MCF 10A (cell line): ENCODE measurements around the gene KRT6C. TPM values are rescaled to one million over a fixed set of nuclear protein-coding genes. Genes with fewer than 3 reads are reported as not detected.

Source experiments
- BruUV-seq: library from RNA; stranded (reverse); fragments of 400-500 nt; replicated peaks from 2 replicates; lab custom pipeline; 2021; lab: Mats Ljungman, UMichigan
- CTCF ChIA-PET: fragments of 300-600 bp; sonication (Branson Sonifier 250); formaldehyde crosslinking; extraction: SDS; loops from one replicate; lab custom pipeline; 2021; ENCODE audit warnings: antibody characterized with exemption, inconsistent platforms; lab: Yijun Ruan, JAX
- POLR2A ChIA-PET: fragments of 300-600, 350-650 bp; sonication (Branson Sonifier 250); formaldehyde crosslinking; extraction: SDS; loops from one replicate; lab custom pipeline; 2020; ENCODE audit warnings: antibody characterized with exemption, inconsistent platforms; lab: Yijun Ruan, JAX
- DNase-seq: peaks from one replicate; pipeline ENCODE4 v3.0.0-alpha.2; 2018; ENCODE audit not compliant: unreplicated experiment
- H3K27ac Mint-ChIP-seq: one replicate; pipeline ENCODE4 v1.8.0; 2022; ENCODE audit warnings: mild to moderate bottlenecking, low read depth, mixed read lengths; ENCODE audit not compliant: unreplicated experiment
- H3K27me3 Mint-ChIP-seq: one replicate; pipeline ENCODE4 v1.8.0; 2022; ENCODE audit warnings: mixed read lengths; ENCODE audit not compliant: insufficient read depth, unreplicated experiment
- H3K36me3 Mint-ChIP-seq: one replicate; pipeline ENCODE4 v1.8.0; 2022; ENCODE audit warnings: mild to moderate bottlenecking, moderate library complexity, mixed read lengths; ENCODE audit not compliant: insufficient read depth, unreplicated experiment
- H3K4me1 Mint-ChIP-seq: one replicate; pipeline ENCODE4 v1.8.0; 2022; ENCODE audit warnings: mixed read lengths; ENCODE audit not compliant: insufficient read depth, unreplicated experiment
- H3K4me3 Mint-ChIP-seq: one replicate; pipeline ENCODE4 v1.8.0; 2022; ENCODE audit warnings: mild to moderate bottlenecking, moderate library complexity, mixed read lengths; ENCODE audit not compliant: unreplicated experiment
- H3K9me3 Mint-ChIP-seq: one replicate; pipeline ENCODE4 v1.8.0; 2022; ENCODE audit warnings: mixed read lengths; ENCODE audit not compliant: unreplicated experiment
- intact Hi-C: fragments of 100-400 bp; cut with micrococcal nuclease; formaldehyde crosslinking; loops from 2 replicates; pipeline ENCODE4 v1.14.1; 2022
- total RNA-seq: library from RNA; stranded (reverse); gene quantifications from 2 replicates; pipeline ENCODE4 v1.2.3, GENCODE V29; 2022
- TF ChIP-seq, protein P1 (sequence below): fragments of 200-600 bp; IDR thresholded peaks from one replicate; pipeline ENCODE4 v1.8.0; 2022; ENCODE audit warnings: antibody characterized with exemption, mild to moderate bottlenecking; ENCODE audit not compliant: unreplicated experiment

The KRT6C gene
- total RNA-seq, 1 experiment from 2014 or later = 0.19 TPM

DNA sequence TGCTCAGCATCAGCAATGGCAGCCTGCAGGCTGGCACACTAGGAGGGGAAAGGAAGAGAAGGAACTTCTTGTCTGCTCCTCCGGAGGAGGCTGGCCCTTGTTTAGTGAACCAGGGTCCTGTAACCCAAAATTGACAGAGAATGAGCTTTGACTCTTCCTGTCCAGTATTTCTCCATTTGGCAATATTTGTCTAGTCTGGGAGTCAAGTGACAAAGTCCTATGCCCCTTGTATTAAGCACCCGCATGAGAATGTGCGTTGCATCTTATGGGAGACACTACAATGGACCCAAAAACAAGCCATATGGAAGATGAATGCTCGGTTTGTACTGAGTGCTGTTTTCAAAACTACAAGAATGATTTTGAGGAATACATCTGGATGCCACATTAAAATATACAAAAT lies 3.8 kb downstream of the KRT6C start:
- Mint-ChIP-seq H3K4me1 (no peaks in the 10 kb centered on the region), H3K27me3 (peaks cover 6% of the 10 kb centered on the region), H3K36me3 (no peaks in the 10 kb centered on the region), H3K27ac (no peak overlapping the region), H3K9me3 (no peaks in the 10 kb centered on the region), H3K4me3 (no peak overlapping the region)
- POLR2A ChIA-PET = no interaction called here
- TF ChIP-seq, protein P1, sequence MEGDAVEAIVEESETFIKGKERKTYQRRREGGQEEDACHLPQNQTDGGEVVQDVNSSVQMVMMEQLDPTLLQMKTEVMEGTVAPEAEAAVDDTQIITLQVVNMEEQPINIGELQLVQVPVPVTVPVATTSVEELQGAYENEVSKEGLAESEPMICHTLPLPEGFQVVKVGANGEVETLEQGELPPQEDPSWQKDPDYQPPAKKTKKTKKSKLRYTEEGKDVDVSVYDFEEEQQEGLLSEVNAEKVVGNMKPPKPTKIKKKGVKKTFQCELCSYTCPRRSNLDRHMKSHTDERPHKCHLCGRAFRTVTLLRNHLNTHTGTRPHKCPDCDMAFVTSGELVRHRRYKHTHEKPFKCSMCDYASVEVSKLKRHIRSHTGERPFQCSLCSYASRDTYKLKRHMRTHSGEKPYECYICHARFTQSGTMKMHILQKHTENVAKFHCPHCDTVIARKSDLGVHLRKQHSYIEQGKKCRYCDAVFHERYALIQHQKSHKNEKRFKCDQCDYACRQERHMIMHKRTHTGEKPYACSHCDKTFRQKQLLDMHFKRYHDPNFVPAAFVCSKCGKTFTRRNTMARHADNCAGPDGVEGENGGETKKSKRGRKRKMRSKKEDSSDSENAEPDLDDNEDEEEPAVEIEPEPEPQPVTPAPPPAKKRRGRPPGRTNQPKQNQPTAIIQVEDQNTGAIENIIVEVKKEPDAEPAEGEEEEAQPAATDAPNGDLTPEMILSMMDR = no peak
- no peak for DNase-seq
- intact Hi-C loops = loop anchor here (2.0 kb wide), 1 partner anchor 19 kb away; no protein-coding TSS in a partner anchor
- CTCF ChIA-PET = no interaction called here
- BruUV-seq = no TSS peak

DNA sequence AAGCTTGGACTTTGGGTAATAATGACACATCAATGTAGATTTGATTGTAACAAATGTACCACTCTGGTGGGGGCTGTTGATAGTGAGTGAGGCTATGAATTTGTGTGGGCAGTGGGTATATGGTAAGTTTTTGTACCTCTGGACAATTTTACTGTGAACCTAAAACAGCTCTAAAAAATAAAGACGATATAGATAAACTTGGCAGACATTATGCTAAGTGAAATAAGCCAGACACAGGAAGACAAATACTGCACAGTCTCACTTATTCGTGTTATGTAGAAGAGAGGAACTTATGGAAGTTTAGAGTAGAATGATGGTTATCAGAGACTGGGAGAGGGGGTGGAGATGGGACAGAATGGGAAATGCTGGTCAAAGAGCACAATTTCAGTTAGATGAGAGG lies 8.7 kb downstream of the KRT6C start:
- no TSS peak for BruUV-seq
- Mint-ChIP-seq H3K4me3 (no peak overlapping the region), H3K27ac (no peak overlapping the region), H3K4me1 (no peaks in the 10 kb centered on the region), H3K9me3 (no peaks in the 10 kb centered on the region), H3K27me3 (peaks cover 15% of the 10 kb centered on the region), H3K36me3 (no peaks in the 10 kb centered on the region)
- intact Hi-C loops = no loop called here
- TF ChIP-seq, protein P1 = no peak
- ChIA-PET POLR2A (interaction anchor here (0.6 to 1.1 kb wide), 4 partner anchors 12 to 30 kb away, joined by 3 to 8 read pairs (median 4); no protein-coding TSS in a partner anchor), CTCF (interaction anchor here (1.4 kb wide), 1 partner anchor 42 kb away, joined by 3 read pairs; no protein-coding TSS in a partner anchor)
- DNase-seq = no peak

DNA sequence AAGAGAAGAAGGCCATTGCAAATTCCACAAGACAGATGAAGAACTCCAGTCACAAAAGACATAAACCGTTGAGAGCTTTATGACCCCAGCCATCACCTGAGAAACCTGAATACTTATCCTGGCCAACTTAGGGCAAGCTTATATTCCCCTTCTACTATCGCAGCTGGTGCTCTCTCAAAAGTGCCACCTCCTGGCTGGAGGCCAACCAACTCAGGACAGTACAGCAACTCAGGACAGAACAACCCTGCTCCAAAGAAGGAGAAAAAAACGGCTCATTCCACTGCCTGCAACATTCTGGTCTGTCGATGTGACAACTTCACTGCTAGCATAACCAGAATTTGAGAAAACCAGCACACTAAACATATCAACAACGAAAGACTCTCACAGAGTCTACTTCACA lies 11.9 kb downstream of the KRT6C start:
- no peak overlapping the region for H3K4me3 Mint-ChIP-seq
- BruUV-seq = no TSS peak
- no peaks in the 10 kb centered on the region for H3K36me3 Mint-ChIP-seq
- ChIA-PET POLR2A (no interaction called here), CTCF (no interaction called here)
- H3K4me1 Mint-ChIP-seq = no peaks in the 10 kb centered on the region
- H3K9me3 Mint-ChIP-seq = no peaks in the 10 kb centered on the region
- TF ChIP-seq, protein P1 = no peak
- no peak for DNase-seq
- intact Hi-C loops = no loop called here
- H3K27me3 Mint-ChIP-seq = peaks cover 15% of the 10 kb centered on the region
- no peak overlapping the region for H3K27ac Mint-ChIP-seq

DNA sequence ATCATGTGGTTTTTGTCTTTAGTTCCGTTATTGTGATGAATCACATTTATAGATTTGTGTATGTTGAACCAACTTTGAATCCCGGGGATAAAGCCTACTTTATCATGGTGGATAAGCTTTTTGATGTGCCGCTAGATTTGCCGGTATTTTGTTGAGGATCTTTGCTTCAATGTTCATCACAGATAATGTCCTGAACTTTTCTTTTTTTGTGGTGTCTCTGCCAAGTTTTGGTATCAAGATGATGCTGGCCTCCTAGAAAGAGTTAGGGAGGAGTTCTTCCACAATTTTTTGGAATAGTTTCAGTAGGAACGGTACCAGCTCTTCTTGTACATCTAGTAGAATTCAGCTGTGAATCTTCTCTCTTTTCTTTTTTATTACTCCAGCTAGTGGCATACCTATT lies 14.7 kb downstream of the KRT6C start:
- intact Hi-C loops = no loop called here

More for the DNA sequence above, 14.7 kb downstream of the KRT6C start:
- CTCF ChIA-PET = interaction anchor here (0.7 to 1.4 kb wide), 2 partner anchors 58 to 61 kb away, joined by 3 to 4 read pairs; no protein-coding TSS in a partner anchor
- no peak for DNase-seq
- Mint-ChIP-seq H3K9me3 (no peaks in the 10 kb centered on the region), H3K36me3 (no peaks in the 10 kb centered on the region), H3K27ac (no peak overlapping the region), H3K27me3 (no peaks in the 10 kb centered on the region), H3K4me1 (peaks cover 21% of the 10 kb centered on the region), H3K4me3 (no peak overlapping the region)
- POLR2A ChIA-PET = interaction anchor here (0.7 to 1.4 kb wide), 3 partner anchors 9 to 61 kb away, joined by 3 read pairs; partner anchors contain the start of gene KRT5
- no TSS peak for BruUV-seq
- TF ChIP-seq, protein P1 = no peak
